ENCODE measurements around the gene PRR14.
"Not testable (repeated sequence)": the region's sequence is repeated elsewhere in the genome, so short reads cannot be mapped to it uniquely, and the experiment has no call there.

Gene PRR14

GRCh38 chr16:30696646-30697045 is 45.9 kb downstream of the PRR14 start:
- not testable (repeated sequence) for DNase-seq

GRCh38 chr16:30697264-30698138 is 46.7 kb downstream of the PRR14 start:
- DNase-seq = peak; percentile 98

- peak; percentile 95 for DNase-seq
These were observed 47.5 kb downstream of the PRR14 start for GRCh38 chr16:30698139-30698815.

- DNase-seq = peak; percentile 87
These were observed 48.3 kb downstream of the PRR14 start, which contains the start of gene SRCAP for GRCh38 chr16:30698816-30699614. SRCAP (plus strand) TSS chr16:30699171; CDS start chr16:30700825, 1,654 bp downstream.

- DNase-seq = no peak
These were observed 48.9 kb downstream of the PRR14 start for GRCh38 chr16:30699615-30700099.

- no peak for DNase-seq
These were observed 49.7 kb downstream of the PRR14 start for GRCh38 chr16:30700491-30700890.

- DNase-seq = no peak
These were observed 50.2 kb downstream of the PRR14 start for GRCh38 chr16:30700971-30701370.

DNA sequence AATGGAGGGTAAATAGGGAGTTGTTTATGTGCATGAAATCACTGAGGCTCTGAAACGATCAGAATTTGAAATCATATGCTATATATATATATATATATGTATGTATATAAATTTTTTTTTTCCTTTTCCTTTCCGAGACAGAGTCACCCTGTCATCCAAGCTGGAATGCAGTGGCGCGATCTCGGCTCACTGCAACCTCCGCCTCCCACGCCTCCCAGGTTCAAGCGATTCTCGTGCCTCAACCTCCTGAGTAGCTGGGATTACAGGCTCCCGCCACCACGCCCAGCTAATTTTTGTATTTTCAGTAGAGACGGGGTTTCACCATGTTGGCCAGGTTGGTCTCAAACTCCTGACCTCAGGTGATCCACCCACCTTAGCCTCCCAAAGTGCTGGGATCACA is 52.3 kb downstream of the PRR14 start:
- DNase-seq = not testable (repeated sequence)

- no peak for DNase-seq
These were observed 53.2 kb downstream of the PRR14 start for GRCh38 chr16:30703971-30704370.

Data from NCI-H146 (cell line).